ENCODE measurements around the gene GABRG3.

The GABRG3 gene

GRCh38 chr15:27456807-27457206 is 485.8 kb downstream of the GABRG3 start:
- H3K4me3 ChIP-seq (ENCODE audit: low read depth, low read length), result no peak overlapping the region

GRCh38 chr15:27457766-27458165 is 486.8 kb downstream of the GABRG3 start:
- no peak overlapping the region for H3K4me3 ChIP-seq (ENCODE audit: low read depth, low read length)

GRCh38 chr15:27458345-27459084 is 487.5 kb downstream of the GABRG3 start:
- H3K4me3 ChIP-seq (ENCODE audit: low read depth, low read length), result no peak overlapping the region

GRCh38 chr15:27459836-27460235 is 488.9 kb downstream of the GABRG3 start:
- H3K4me3 ChIP-seq (ENCODE audit: low read depth, low read length), result no peak overlapping the region

GRCh38 chr15:27461181-27461580 is 490.2 kb downstream of the GABRG3 start:
- H3K4me3 ChIP-seq (ENCODE audit: low read depth, low read length), result no peak overlapping the region

- H3K4me3 ChIP-seq (ENCODE audit: low read depth, low read length), result no peak overlapping the region
Measured at GRCh38 chr15:27463525-27464088, 492.6 kb downstream of the GABRG3 start.

DNA sequence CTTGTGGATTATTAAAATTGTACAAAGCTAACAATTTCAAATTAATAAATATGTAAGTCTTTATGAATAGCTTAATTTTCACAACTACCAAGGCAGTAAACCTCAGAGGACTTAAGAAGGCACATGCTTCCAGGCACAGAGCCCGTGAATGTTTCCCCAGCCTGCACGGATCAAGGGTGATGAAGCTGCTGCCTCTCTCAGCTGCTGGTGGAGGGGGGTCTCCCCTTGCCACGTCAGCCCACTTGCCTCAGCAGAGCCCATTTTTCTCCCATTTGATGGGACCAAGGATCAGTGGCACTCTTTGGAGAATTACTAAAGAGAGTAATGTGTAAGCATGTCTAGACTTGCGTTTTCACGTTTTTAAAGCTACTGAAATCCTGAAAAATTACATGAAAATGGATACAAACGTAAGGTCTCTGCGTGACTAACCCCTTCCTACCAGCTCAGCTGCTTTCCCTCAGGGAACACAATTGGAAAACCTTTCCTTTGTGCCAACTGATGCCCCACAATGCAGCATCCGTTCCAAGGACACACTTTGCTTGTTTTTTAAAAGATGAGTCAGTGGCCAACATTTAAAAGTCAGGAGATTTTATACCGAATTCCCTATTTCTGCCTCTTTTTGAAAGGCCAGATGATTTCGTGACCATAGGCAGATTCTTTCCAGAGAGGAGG is 494.1 kb downstream of the GABRG3 start:
- no peak overlapping the region for H3K4me3 ChIP-seq (ENCODE audit: low read depth, low read length)

- no peak overlapping the region for H3K4me3 ChIP-seq (ENCODE audit: low read depth, low read length)
Measured at GRCh38 chr15:27466758-27467157, 495.8 kb downstream of the GABRG3 start.

GRCh38 chr15:27468151-27468591 is 497.2 kb downstream of the GABRG3 start:
- no peak overlapping the region for H3K4me3 ChIP-seq (ENCODE audit: low read depth, low read length)

DNA sequence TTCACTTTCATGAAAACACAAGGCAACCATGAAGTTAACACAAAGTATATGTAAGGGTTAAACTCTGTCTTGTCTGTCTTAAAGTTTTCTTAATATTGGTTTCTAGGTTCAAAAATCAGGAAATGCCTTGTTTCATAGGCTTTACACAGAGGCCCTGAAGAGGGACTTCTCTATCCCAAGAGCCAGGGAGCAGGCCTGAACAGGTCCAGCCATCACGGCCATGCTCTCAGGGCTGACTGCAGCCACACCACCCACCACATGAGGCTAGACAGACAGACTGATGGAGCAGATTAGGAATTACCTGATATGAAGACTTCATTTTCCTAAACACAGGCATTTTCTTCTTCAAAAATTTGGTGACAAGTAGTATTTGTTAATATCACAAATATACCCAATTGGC is 502.9 kb downstream of the GABRG3 start:
- no peak overlapping the region for H3K4me3 ChIP-seq (ENCODE audit: low read depth, low read length)

- H3K4me3 ChIP-seq (ENCODE audit: low read depth, low read length), result no peak overlapping the region
Measured at GRCh38 chr15:27475395-27475794, 504.4 kb downstream of the GABRG3 start.

DNA sequence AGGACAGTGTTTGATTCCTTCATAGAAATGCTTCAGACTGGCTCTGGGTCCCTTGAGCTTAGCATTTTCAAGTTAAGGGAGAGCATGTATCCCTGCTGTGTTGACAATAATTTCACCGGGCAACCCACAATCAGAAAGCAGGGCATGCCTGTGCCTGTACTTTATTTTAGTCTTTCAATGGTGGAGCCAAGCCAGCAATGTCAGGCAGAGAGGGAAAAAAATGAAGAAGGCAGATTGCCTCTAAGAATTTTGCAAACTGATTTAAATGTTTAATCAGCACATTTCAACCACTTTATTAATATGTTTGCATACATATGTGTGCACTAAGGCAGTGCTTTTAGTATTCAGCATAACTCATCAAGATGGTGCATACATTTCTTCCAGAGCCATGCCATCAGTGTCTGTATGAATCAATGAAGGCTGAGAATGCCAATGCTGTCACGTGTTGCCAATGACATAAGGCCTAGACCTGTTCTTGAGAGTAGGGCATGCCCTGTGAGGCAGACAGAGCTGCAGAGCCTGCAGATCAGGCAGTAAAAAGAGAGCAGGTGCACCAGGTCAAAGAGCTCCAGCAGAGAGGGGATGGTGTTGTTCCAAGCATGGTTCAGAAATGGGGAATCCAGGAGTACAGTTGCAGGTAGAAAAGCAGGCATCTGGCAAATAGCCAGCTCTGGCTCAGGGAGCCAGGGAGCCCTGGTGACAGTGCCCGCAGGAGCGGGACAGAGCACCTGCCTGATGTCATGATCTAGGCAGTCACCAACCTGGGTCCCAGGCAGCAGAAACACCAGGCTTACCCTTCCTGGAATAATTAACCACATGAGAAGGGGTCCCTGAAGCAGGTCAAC is 508.5 kb downstream of the GABRG3 start:
- no peak overlapping the region for H3K4me3 ChIP-seq (ENCODE audit: low read depth, low read length)

DNA sequence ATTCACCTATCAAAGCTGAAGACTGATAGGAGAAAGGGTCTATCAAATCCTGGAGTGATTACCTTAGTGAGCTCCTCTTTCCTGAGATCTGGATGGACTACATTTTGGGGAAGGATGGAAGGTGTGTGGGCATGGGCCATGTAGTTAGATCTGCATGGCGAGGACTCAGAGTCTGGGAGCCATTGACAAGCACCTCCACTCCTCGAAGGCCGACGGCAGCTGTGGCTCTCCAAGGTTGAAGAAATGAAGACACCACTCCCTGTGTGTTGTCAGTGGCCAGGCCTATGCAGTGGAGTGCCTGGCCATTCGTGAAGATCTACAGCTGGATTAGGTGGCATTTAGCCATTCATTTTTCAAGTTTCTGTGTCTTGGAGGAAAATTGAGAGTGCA is 509.2 kb downstream of the GABRG3 start:
- H3K4me3 ChIP-seq (ENCODE audit: low read depth, low read length), result no peak overlapping the region

DNA sequence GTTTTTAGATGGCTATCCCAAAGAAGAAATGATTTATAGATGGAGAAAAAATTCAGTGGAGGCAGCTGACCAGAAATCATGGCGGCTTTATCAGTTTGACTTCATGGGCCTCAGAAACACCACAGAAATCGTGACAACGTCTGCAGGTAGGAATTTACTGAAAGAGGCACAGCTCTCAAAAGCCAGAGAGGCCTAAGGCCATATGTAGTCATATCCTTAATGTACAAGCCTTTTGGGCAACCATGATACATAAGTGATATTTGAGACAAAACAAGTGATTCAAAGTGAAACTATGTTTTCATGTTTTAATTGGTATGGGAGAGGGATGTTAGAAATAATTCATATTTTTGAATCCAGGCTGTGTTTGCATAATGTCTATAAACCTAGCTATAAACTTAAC is 509.7 kb downstream of the GABRG3 start:
- no peak overlapping the region for H3K4me3 ChIP-seq (ENCODE audit: low read depth, low read length)

DNA sequence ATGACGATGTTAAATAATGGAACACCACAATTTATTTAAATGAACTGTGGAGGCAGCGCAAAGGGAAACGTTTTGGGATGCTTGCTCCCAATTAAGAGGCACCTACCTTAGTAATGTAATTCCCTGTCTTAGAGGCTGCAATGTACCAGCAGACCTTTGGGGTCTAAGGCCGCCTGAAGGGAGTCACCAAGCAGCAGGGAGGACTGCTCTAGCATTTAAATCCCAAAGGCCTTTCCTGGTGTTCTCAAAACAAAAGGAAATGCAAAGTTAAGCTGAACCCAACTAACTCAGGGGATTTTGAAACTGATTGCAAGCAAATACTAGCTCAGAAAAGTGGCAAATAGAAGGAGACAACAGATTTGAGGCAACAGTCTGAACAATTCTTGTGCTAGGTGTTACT is 510.8 kb downstream of the GABRG3 start:
- no peak overlapping the region for H3K4me3 ChIP-seq (ENCODE audit: low read depth, low read length)

GRCh38 chr15:27482287-27482686 is 511.3 kb downstream of the GABRG3 start:
- no peak overlapping the region for H3K4me3 ChIP-seq (ENCODE audit: low read depth, low read length)

GRCh38 chr15:27483124-27483523 is 512.1 kb downstream of the GABRG3 start:
- H3K4me3 ChIP-seq (ENCODE audit: low read depth, low read length), result no peak overlapping the region

GRCh38 chr15:27485265-27485664 is 514.3 kb downstream of the GABRG3 start:
- no peak overlapping the region for H3K4me3 ChIP-seq (ENCODE audit: low read depth, low read length)

DNA sequence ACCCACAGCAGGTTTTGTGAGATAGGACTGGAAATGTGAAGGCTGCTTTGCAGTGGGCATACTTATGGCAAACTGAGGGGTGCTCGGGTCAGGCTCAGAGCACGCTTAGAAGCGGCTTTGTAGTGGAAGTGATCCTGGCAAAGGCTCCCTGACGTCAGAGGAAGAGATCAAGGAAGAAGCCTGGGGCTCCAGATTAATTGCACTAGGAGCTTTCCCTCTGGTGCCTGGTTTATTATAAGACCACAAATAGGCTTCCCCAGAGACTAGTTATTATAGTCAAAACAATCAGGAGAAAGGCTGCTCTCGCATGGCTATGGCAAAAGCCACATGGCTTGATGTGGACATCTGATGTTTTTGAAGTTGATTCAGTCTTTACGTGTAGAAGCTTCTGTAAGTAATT is 515.1 kb downstream of the GABRG3 start:
- H3K4me3 ChIP-seq (ENCODE audit: low read depth, low read length), result no peak overlapping the region

DNA sequence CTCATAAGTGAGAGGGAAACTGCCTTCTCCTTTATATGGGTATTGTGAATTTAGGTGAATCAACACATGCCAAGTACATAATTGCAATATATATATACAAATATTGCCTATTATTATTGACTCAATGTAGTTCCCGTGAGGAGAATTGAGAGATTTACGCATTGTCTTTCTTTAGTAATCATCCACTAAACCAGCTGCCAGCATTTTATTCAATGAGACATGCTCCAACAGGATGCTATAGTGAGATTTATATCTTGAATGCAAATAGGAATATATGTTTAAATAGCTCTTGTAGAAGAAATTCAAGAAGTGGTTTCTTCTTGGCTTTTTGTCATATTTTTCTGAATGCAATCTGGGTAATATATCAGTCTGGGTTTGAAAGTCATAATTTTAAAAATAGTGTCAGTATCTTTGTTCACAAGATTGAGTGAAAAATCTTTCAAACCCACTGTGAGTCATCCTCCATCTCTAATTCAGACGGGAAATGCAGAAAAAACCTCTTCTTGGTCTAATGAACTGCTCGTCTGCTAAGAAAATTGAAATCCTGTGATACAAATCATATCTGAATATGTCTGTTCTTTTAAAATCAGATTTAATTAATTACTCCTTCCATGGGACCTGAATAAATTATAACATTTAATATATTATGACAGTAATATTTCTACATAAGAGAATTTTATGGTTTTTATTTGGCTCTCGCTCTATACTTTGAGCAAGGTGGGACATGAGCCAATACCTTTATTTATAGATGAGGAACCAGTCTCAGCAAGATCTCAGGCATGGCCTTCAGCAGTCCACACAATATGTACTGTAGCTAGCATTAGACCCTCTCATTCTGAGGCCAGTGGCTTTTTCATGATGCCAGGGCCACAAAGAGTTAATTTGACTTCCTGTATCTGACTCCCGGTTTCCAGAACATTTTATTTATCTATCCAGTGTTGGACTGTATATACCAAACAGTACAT is 516.0 kb downstream of the GABRG3 start:
- H3K4me3 ChIP-seq (ENCODE audit: low read depth, low read length), result no peak overlapping the region
